ENCODE measurements around the gene SARS1. TPM values are rescaled to one million over a fixed set of nuclear protein-coding genes. Genes with fewer than 3 reads are reported as not detected.
A peak's percentile ranks its signal among the peaks of the same experiment; 100 is the strongest.

SARS1 gene
- total and polyA plus RNA-seq, 2 of the 13 experiments (the other 11 are each of a cell fraction or from before 2014, with no cell fraction given) = 103 to 134 TPM

- TF ChIP-seq ZNF318 (CRISPR knock-in tag; IDR thresholded peaks at IDR 0.05) = no peak
- no peak; the same call in 1 of the 2 replicates for TF ChIP-seq ZSCAN21 (CRISPR knock-in tag; IDR thresholded peaks at IDR 0.05; ENCODE audit: borderline replicate concordance)
- no peak for TF ChIP-seq ZNF180 (CRISPR knock-in tag; IDR thresholded peaks at IDR 0.05; ENCODE audit: borderline replicate concordance, low read depth)
- peak; percentile 19; the same call in 1 of the 2 replicates for TF ChIP-seq MTA1 (CRISPR knock-in tag; IDR thresholded peaks at IDR 0.05; ENCODE audit: borderline replicate concordance)
- peak; percentile 31; the same call in 1 of the 2 replicates for TF ChIP-seq AKAP8 (CRISPR knock-in tag; IDR thresholded peaks at IDR 0.05)
- no peak for TF ChIP-seq ZFP36 (IDR thresholded peaks at IDR 0.05; ENCODE audit: borderline replicate concordance, low read depth, low read length, partially characterized antibody)
- peak; percentile 30; the same call in 1 of the 2 replicates for TF ChIP-seq TAF1 (CRISPR knock-in tag; IDR thresholded peaks at IDR 0.05)
- TF ChIP-seq CHCHD3 (CRISPR knock-in tag; IDR thresholded peaks at IDR 0.05) = no peak
- no peak for TF ChIP-seq KDM5A (IDR thresholded peaks at IDR 0.05; ENCODE audit: borderline replicate concordance, low read length)
- TF ChIP-seq ZSCAN30 (CRISPR knock-in tag; IDR thresholded peaks at IDR 0.05) = no peak
- TF ChIP-seq HMGXB3 (CRISPR knock-in tag; IDR thresholded peaks at IDR 0.05; ENCODE audit: borderline replicate concordance) = no peak
- TF ChIP-seq ZNF589 (CRISPR knock-in tag; conservative IDR thresholded peaks at IDR 0.05) = no peak
- no peak for TF ChIP-seq NKX3-1 (CRISPR knock-in tag; IDR thresholded peaks at IDR 0.05)
- TF ChIP-seq ZNF709 (CRISPR knock-in tag; IDR thresholded peaks at IDR 0.05) = no peak
- no peak for TF ChIP-seq ZNF329 (CRISPR knock-in tag; IDR thresholded peaks at IDR 0.05; ENCODE audit: low read depth)
- TF ChIP-seq KLF9 (CRISPR knock-in tag; IDR thresholded peaks at IDR 0.05; ENCODE audit: low read depth) = no peak
- no peak for TF ChIP-seq CHD4 (IDR thresholded peaks at IDR 0.05; ENCODE audit: borderline replicate concordance, low read length)
Measured at GRCh38 chr1:109277434-109278204, 63.9 kb downstream of the SARS1 start (continued).

All from HepG2 (cell line).